K562 (cell line): ENCODE data around the gene GSTM1. TPM values are rescaled to one million over a fixed set of nuclear protein-coding genes. Genes with fewer than 3 reads are reported as not detected.

Experiments used
- CBX8 ChIP-seq: fragments of 200-600 bp; sonication (generic); IDR thresholded peaks from 2 replicates; pipeline ENCODE4 v1.6.1; 2012; ENCODE audit warnings: borderline replicate concordance, mixed run types, low read depth, mild to moderate bottlenecking, moderate library complexity, mixed read lengths, low read length, control low read depth, inconsistent platforms; ENCODE audit not compliant: poor library complexity, severe bottlenecking; ENCODE audit errors: extremely low read depth
- ELF1 ChIP-seq: fragments of 200-800 bp; sonication (Bioruptor generic); IDR thresholded peaks from 2 replicates; pipeline ENCODE4 v1.6.1; 2016; ENCODE audit warnings: missing genetic modification characterization, missing compliant biosample characterization
- EP300 ChIP-seq: IDR thresholded peaks from 2 replicates; pipeline ENCODE4 v1.6.1; 2012; ENCODE audit warnings: low read length, improper control_type of control experiment
- ETV1 ChIP-seq: fragments of 450-650 bp; conservative IDR thresholded peaks from 2 replicates; pipeline ENCODE4 v1.6.1; 2016; ENCODE audit warnings: missing genetic modification characterization, control low read depth, low read depth, missing compliant biosample characterization
- HDAC6 ChIP-seq: IDR thresholded peaks from 2 replicates; pipeline ENCODE4 v1.6.1; 2012; ENCODE audit warnings: low read depth, mild to moderate bottlenecking, control low read depth, inconsistent platforms, low read length, moderate library complexity
- HDGF ChIP-seq: fragments of 450-650 bp; IDR thresholded peaks from 2 replicates; pipeline ENCODE4 v1.6.1; 2016
- MTA1 ChIP-seq: fragments of 450-650 bp; IDR thresholded peaks from 2 replicates; pipeline ENCODE4 v1.6.1; 2017; ENCODE audit warnings: borderline replicate concordance
- NRF1 ChIP-seq, 2 experiments: fragments of 450-650 bp; IDR thresholded peaks in 1 of 2; conservative IDR thresholded peaks in 1 of 2; 2 replicates each; pipeline ENCODE4 v1.6.1; 2014; ENCODE audit warnings: mild to moderate bottlenecking in 2 of 2
- RBM25 ChIP-seq: fragments of 200-400 bp; formaldehyde crosslinking; IDR thresholded peaks from 2 replicates; pipeline ENCODE4 v1.6.1; 2018; ENCODE audit warnings: low read length, low read depth, moderate library complexity; ENCODE audit not compliant: severe bottlenecking
- SMARCC2 ChIP-seq: fragments of 450-650 bp; IDR thresholded peaks from 2 replicates; pipeline ENCODE4 v1.6.1; 2017; ENCODE audit warnings: antibody characterized with exemption, moderate library complexity, mild to moderate bottlenecking, low read depth
- TAF15 ChIP-seq: fragments of 200-400 bp; formaldehyde crosslinking; IDR thresholded peaks from 2 replicates; pipeline ENCODE4 v1.6.1; 2017; ENCODE audit warnings: mild to moderate bottlenecking, low read depth, low read length, moderate library complexity
- TEAD1 ChIP-seq, 2 experiments: fragments of 450-650 bp in 1 of 2; sonication (generic) in 1 of 2; formaldehyde crosslinking; IDR thresholded peaks; 2 replicates each; pipeline versions ENCODE4 v1.4.0 to v1.8.0; 2020 to 2022; ENCODE audit warnings: mild to moderate bottlenecking in 2 of 2, missing genetic modification reagents in 1 of 2
- ZNF324 ChIP-seq: fragments of 250-450 bp; sonication (Bioruptor Pico); IDR thresholded peaks from 2 replicates; pipeline ENCODE4 v1.4.0; 2020; ENCODE audit warnings: mild to moderate bottlenecking
- ZNF41 ChIP-seq: fragments of 250-450 bp; sonication (Bioruptor Pico); conservative IDR thresholded peaks from 2 replicates; pipeline ENCODE4 v1.4.0; 2020; ENCODE audit warnings: mild to moderate bottlenecking
- ZNF780A ChIP-seq: fragments of 250-450 bp; sonication (Bioruptor Pico); IDR thresholded peaks from 2 replicates; pipeline ENCODE4 v1.5.0; 2021; ENCODE audit warnings: mild to moderate bottlenecking
- polyA plus RNA-seq, 8 experiments: library from polyadenylated mRNA; depleted of rRNA in 4 of 8; stranded (reverse) in 5 of 8; unstranded in 3 of 8; fragments of >200 nt; fragmentation: Nextera tagmentation in 2 of 8; fragmentation: Illumina TruSeq in 1 of 8; extraction: Ambion mirVana in 2 of 8; extraction: Trizol in 1 of 8; gene quantifications; 2 replicates each; pipeline versions ENCODE4 v1.2.1 to v1.2.3, GENCODE V29; 2011 to 2014; ENCODE audit warnings: inconsistent platforms in 1 of 8, missing spikeins in 1 of 8
- total RNA-seq, 7 experiments: library from RNA; depleted of rRNA in 6 of 7; stranded (reverse); fragments of >200 nt in 6 of 7; fragmentation: Illumina TruSeq in 2 of 7; extraction: Trizol in 2 of 7; gene quantifications; 2 replicates each; pipeline versions ENCODE4 v1.2.1 to v1.2.3, GENCODE V29; 2011 to 2021; ENCODE audit warnings: low replicate concordance in 1 of 7
- TF ChIP-seq, protein P1 (sequence below): fragments of 250-450 bp; sonication (Bioruptor Pico); IDR thresholded peaks from 2 replicates; pipeline ENCODE4 v1.8.0; 2021; ENCODE audit warnings: moderate library complexity, mild to moderate bottlenecking, inconsistent platforms
- TF ChIP-seq, protein P2 (sequence below): fragments of 150-350 bp; conservative IDR thresholded peaks from 2 replicates; pipeline ENCODE4 v1.6.1; 2014; ENCODE audit warnings: low read length
- TF ChIP-seq, protein P3 (sequence below), 2 experiments: fragments of 150-350 bp in 1 of 2; IDR thresholded peaks; 2 replicates each; pipeline ENCODE4 v1.6.1; 2012 to 2016; ENCODE audit warnings: low read depth in 2 of 2, low read length in 2 of 2, mild to moderate bottlenecking in 1 of 2, moderate library complexity in 1 of 2
- TF ChIP-seq, protein P4 (sequence below), 2 experiments: fragments of 250-450 bp in 1 of 2; fragments of 450-650 bp in 1 of 2; sonication (Bioruptor Pico) in 1 of 2; IDR thresholded peaks; 2 replicates each; pipeline versions ENCODE4 v1.6.1 to v1.8.0; 2016 to 2021; ENCODE audit warnings: mild to moderate bottlenecking in 2 of 2, moderate library complexity in 2 of 2, missing compliant biosample characterization in 1 of 2, missing genetic modification characterization in 1 of 2

Gene GSTM1
- total and polyA plus RNA-seq, 9 of the 15 experiments (the other 6 are each of a cell fraction or from before 2014, with no cell fraction given), result not detected

DNA sequence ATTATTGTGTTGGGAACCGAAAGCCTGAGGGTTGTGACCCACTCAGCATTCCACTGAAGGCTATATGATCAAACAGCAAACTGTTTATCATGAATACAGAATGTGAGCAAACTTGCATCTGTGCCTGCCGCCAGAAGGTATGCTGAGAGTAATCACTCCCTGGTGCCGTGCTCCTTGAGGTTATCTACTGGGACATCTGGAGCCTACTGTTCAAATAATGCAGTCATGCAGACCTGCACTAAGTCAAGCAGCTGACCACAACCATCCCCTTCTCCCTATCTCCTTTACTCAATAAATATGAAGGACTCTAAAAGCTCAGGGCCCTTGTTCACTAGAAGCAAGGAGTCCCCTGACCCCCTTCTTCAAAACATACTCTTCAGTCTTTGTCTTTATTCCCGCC lies 37.9 kb downstream of the GSTM1 start (continued):
- TF ChIP-seq, protein P1, sequence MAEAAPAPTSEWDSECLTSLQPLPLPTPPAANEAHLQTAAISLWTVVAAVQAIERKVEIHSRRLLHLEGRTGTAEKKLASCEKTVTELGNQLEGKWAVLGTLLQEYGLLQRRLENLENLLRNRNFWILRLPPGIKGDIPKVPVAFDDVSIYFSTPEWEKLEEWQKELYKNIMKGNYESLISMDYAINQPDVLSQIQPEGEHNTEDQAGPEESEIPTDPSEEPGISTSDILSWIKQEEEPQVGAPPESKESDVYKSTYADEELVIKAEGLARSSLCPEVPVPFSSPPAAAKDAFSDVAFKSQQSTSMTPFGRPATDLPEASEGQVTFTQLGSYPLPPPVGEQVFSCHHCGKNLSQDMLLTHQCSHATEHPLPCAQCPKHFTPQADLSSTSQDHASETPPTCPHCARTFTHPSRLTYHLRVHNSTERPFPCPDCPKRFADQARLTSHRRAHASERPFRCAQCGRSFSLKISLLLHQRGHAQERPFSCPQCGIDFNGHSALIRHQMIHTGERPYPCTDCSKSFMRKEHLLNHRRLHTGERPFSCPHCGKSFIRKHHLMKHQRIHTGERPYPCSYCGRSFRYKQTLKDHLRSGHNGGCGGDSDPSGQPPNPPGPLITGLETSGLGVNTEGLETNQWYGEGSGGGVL (CRISPR knock-in tag), result no peak
- TF ChIP-seq, protein P2, sequence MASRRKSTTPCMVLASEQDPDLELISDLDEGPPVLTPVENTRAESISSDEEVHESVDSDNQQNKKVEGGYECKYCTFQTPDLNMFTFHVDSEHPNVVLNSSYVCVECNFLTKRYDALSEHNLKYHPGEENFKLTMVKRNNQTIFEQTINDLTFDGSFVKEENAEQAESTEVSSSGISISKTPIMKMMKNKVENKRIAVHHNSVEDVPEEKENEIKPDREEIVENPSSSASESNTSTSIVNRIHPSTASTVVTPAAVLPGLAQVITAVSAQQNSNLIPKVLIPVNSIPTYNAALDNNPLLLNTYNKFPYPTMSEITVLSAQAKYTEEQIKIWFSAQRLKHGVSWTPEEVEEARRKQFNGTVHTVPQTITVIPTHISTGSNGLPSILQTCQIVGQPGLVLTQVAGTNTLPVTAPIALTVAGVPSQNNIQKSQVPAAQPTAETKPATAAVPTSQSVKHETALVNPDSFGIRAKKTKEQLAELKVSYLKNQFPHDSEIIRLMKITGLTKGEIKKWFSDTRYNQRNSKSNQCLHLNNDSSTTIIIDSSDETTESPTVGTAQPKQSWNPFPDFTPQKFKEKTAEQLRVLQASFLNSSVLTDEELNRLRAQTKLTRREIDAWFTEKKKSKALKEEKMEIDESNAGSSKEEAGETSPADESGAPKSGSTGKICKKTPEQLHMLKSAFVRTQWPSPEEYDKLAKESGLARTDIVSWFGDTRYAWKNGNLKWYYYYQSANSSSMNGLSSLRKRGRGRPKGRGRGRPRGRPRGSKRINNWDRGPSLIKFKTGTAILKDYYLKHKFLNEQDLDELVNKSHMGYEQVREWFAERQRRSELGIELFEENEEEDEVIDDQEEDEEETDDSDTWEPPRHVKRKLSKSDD, result no peak
- TF ChIP-seq ZNF780A (CRISPR knock-in tag) (no peak), TAF15 (no peak), MTA1 (peak; percentile 53; the same call in 1 of the 2 replicates), ETV1 (no peak), HDGF (no peak), ELF1 (tag) (no peak), TEAD1 (CRISPR knock-in tag; IDR thresholded peaks at IDR 0.05) (peak in 1 of 2 experiments; percentile 76; a peak in 1 of 4 replicates), ZNF324 (CRISPR knock-in tag) (no peak), SMARCC2 (peak; percentile 84), RBM25 (no peak), ZNF41 (CRISPR knock-in tag) (no peak), HDAC6 (no peak), NRF1 (conservative IDR thresholded peaks at IDR 0.05 in 1 of 2, IDR thresholded peaks at IDR 0.05 in 1 of 2) (0 out of 4 replicates have a peak, but pooled peaks of 1 of the 2 experiments have one; percentile 16), EP300 (peak; percentile 82), CBX8 (no peak)
- TF ChIP-seq, protein P3, sequence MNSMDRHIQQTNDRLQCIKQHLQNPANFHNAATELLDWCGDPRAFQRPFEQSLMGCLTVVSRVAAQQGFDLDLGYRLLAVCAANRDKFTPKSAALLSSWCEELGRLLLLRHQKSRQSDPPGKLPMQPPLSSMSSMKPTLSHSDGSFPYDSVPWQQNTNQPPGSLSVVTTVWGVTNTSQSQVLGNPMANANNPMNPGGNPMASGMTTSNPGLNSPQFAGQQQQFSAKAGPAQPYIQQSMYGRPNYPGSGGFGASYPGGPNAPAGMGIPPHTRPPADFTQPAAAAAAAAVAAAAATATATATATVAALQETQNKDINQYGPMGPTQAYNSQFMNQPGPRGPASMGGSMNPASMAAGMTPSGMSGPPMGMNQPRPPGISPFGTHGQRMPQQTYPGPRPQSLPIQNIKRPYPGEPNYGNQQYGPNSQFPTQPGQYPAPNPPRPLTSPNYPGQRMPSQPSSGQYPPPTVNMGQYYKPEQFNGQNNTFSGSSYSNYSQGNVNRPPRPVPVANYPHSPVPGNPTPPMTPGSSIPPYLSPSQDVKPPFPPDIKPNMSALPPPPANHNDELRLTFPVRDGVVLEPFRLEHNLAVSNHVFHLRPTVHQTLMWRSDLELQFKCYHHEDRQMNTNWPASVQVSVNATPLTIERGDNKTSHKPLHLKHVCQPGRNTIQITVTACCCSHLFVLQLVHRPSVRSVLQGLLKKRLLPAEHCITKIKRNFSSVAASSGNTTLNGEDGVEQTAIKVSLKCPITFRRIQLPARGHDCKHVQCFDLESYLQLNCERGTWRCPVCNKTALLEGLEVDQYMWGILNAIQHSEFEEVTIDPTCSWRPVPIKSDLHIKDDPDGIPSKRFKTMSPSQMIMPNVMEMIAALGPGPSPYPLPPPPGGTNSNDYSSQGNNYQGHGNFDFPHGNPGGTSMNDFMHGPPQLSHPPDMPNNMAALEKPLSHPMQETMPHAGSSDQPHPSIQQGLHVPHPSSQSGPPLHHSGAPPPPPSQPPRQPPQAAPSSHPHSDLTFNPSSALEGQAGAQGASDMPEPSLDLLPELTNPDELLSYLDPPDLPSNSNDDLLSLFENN (IDR thresholded peaks at IDR 0.05; ENCODE audit: low read depth in 2 of 2, low read length in 2 of 2), result peak in 1 of 2 experiments; percentile 63; a peak in 2 of 4 replicates
- TF ChIP-seq, protein P4, sequence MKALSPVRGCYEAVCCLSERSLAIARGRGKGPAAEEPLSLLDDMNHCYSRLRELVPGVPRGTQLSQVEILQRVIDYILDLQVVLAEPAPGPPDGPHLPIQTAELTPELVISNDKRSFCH (CRISPR knock-in tag; IDR thresholded peaks at IDR 0.05), result no peak
- TF ChIP-seq, protein P4 (tag; IDR thresholded peaks at IDR 0.05), result peak; percentile 33; the same call in 1 of the 2 replicates
